HG02642 (cell line): Measurements from ENCODE around the gene SH3D19.
"Not testable (repeated sequence)": the region's sequence is repeated elsewhere in the genome, so short reads cannot be mapped to it uniquely, and the experiment has no call there.

Experiments
- ATAC-seq: cut with Tn5 transposase; IDR thresholded peaks from one replicate; pipeline ENCODE4 v1.9.1; 2021; ENCODE audit warnings: mild to moderate bottlenecking; ENCODE audit not compliant: unreplicated experiment, poor library complexity

SH3D19 gene

DNA sequence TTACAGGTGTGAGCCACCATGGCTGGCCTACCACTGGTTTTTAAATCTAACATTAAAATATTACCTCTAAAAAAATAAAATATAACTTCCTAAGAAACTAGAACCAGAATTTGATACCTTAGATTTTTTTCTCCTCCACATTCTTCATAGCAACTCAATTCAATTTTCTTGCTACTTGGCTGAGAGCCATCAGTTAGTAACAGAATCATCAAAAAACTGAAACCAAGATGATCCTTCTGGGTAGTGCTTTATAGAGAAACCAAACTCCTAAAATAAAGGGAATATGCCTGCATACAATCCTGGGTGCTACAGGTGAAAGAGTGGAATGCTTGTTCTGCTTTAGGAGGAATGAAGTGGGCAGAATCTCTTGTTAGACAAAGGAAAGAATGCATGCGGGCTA lies 161.6 kb downstream of the SH3D19 start:
- no peak for ATAC-seq

DNA sequence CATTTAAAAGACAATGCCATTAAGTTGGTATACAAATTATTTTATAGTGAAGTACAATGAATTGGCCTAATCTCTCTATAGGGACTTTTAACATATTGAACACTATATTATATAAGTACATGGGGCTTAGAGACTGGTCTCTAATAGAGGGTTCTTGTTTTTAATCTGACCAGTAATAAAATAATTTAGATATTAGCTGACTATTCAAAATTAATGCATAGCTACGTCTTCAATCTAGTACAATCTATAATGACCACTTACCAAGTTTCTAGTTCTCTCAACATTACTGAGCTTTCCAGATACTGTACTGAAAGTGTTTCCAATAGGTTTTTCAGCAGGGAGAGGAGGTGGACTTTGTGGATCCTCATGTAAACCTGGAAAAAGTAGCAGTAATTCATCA lies 166.4 kb downstream of the SH3D19 start:
- no peak for ATAC-seq

- no peak for ATAC-seq
Observed at GRCh38 chr4:151157543-151157942, 167.9 kb downstream of the SH3D19 start.

DNA sequence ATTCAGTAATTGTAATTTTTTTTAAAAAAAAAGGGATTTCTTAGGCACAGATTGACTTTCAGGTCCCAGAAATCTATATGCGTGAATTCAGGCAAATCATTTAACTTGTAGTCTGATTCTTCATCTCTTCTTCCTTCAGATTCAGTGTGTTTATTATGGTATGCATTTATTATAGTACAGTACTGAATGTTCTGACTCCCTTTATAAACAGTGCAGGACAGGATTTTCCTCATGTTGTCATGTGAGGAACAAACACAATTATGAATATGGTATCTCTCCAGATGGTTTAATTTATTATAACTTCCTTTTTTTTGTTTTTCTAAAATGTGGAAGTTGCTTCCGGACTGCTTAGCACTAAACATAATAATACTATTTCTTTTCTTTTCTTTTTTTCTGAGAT lies 171.8 kb downstream of the SH3D19 start:
- no peak for ATAC-seq

GRCh38 chr4:151152028-151152427 lies 173.4 kb downstream of the SH3D19 start:
- ATAC-seq = no peak

GRCh38 chr4:151150821-151151580 lies 174.4 kb downstream of the SH3D19 start:
- no peak for ATAC-seq

GRCh38 chr4:151148261-151148660 lies 177.1 kb downstream of the SH3D19 start:
- ATAC-seq = no peak

DNA sequence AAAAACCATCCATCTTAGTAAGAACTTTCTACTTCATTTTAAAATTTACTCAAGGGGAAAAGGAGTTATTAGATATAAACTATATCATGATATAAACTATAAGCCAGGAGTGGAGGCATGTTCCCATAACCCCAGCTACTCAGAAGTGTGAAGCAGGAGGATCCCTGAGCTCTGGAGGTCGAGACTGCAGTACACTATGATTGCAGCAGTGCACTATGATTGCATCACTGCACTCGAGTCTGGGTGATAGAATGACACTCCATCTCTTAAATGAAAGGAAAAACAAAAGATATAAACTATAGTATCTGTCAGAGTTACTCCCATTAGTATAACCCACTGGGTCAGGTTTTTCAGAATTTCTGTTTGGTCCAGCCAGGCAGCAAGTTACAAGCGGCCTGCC lies 178.4 kb downstream of the SH3D19 start:
- no peak for ATAC-seq

DNA sequence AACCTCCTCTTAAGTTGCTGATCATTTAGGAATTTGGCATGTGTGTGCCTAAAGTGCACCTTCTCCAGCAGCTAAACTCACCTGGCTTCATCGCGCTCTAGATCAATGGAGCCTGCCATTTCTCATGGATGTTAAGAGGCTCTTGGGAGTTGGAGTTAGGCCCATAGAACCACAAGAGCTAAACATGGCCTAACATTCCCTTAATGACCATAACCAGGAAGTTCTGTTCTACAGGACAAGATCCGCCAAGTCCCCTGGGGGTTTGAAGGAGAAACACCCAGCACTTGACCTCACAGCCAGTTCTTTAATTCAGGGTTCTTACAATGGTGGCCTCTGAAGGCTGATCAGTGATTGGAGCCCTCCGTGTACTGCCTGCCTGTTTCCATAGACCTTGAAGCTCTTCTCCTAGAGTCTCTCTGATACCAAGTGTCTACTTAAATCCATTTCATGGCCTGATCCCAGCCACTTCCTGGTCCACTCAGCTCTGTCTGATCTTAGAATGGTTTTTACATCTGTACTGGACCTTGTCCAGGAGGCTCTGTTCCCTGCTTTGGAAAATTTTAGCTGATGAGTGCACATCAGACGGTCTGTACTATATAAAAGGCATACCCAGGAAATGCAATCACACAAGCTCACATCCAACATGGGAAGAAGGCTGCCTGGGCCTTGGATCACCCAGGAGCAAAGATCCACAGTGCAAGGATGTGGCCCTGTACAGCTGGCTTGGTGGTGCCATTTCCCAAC lies 180.9 kb downstream of the SH3D19 start:
- no peak for ATAC-seq

GRCh38 chr4:151143811-151144210 lies 181.6 kb downstream of the SH3D19 start:
- ATAC-seq = no peak

DNA sequence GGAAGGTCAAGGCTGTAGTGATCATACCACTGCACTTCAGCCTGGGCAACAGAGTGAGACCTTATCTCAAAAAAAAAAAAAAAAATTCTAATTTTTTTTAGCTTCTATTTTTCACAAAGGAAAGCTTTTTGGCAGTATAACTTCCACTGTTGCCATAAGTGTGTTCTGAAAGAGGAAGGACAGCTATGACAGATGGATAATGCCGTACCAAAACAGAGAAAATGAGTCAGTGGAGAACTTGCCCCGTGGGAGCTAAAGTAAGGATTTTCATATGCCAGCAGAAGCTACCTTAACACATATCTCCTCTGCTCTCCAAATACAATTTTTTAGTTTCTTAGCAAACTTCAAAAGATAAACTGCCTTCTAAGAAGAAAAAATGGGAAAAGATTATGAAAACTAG lies 182.2 kb downstream of the SH3D19 start:
- no peak for ATAC-seq

GRCh38 chr4:151142758-151143157 lies 182.6 kb downstream of the SH3D19 start:
- no peak for ATAC-seq

DNA sequence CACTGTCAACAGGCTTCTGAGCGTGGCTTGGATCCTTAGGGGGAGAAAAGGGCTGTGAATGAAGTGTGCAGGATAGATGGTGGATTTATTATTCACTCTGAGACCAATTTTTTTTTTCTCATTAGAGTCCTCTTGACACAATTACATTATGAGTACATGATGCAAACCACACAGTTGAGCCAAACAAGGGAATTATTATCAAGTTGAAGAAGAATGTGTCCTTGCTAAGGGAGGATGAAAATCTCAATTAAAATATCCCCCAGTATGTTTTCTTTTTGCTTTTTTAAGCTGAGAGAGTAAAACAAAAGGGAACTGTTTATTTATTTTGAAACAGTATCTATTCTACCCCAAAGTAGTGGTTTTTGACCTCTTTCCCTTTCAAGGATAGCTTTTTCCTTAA lies 185.6 kb downstream of the SH3D19 start:
- ATAC-seq = no peak

DNA sequence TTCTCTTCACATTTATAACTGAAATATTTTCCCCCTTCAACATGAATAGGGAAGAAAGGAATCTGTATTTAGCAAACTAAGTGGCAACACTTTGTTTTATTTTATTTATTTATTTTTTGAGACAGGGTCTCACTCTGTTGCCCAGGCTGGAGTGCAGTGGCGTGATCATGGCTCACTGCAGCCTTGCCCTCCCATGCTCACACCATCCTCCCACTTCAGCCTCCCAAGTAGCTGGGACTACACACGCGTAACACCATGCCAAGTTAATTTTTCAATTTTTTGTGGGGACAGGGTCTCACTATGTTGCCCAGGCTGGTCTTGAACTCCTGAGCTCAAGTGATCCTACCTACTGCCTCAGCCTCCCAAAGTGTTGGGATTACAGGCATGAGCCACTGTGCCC lies 189.4 kb downstream of the SH3D19 start:
- ATAC-seq = not testable (repeated sequence)

DNA sequence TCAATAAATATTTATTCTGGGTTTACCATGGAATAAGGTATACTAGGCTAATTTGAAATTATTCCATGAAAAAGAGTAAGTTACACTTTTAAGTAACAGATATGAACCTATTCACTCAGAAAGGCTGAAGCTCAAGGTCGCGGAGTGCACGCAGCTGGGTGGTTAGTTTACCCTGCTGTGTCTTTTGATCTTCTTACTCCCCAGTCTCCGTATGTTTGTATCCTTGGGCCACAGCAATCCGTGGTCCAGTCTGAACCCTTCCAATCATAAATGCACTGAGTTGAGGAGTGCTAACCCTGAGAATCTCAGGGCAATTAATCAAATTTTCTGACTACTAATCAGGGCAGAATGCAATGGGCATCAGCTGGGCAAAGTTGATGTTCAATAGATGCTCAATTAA lies 192.1 kb downstream of the SH3D19 start:
- ATAC-seq = no peak

DNA sequence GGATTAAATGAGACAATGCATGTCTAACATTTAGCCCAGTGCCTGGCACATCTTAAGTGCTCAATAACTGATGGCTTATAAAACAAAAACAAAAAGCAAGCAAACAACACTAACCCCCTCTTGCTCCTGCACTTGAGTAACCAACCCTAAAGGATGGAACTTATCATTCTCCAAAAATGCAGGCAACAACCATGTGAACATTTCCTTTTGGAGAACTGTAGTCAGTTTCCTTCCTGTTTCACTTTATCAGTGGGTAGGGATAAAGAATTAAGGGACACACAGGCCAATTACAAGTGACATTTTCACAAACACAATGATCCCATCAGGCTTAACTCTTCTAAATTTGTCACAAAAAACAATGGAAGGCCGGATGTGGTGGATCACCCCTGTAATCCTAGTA lies 195.6 kb downstream of the SH3D19 start:
- no peak for ATAC-seq

DNA sequence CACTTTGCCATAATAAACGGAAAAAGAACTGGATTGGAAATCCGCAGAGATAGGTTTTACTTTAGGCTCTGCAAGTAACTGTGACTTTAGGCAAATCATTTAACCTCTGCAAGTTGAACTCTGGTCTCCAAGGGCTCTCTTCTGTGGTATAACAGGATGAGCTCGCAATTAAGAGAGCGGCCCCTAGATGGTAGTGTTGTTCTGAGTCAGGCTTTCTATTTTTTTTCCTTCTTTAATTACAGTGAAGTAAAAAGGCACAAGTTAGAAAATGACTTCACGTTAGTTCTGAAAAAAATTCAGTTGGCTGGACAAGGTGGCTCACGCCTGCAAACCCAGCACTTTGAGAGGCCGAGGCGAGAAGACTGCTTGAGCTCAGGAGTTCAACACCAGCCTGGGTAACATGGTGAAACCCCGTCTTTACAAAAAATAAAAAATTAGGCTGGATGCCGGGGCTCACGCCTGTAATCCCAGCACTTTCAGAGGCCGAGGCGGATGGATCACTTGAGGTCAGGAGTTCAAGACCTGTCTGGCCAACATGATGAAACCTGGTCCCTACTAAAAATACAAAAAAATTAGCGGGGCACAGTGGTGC lies 207.9 kb downstream of the SH3D19 start:
- peak; percentile 88 for ATAC-seq

DNA sequence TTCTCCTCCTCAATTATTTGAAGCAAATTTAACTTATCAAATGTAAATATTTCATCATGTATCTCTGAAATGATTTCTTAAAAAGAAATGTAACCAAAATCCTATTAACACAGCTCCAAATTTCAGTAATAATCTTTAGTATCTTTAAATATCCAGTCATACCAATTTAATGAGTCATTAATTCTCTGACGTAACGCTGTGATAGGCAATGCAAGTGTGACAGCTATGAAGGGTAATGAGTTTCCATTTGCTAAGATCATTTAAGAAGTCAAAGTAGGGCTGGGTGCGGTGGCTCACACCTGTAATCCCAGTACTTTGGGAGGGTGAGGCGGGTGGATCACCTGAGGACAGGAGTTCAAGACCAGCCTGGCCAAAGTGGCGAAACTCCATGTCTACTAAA lies 210.4 kb downstream of the SH3D19 start:
- ATAC-seq = no peak

- no peak for ATAC-seq
Observed at GRCh38 chr4:151114338-151114737, 211.1 kb downstream of the SH3D19 start.

- ATAC-seq = no peak
Observed at GRCh38 chr4:151110236-151110635, 215.2 kb downstream of the SH3D19 start.

GRCh38 chr4:151107063-151107462 lies 218.3 kb downstream of the SH3D19 start:
- ATAC-seq = no peak
